ENCODE measurements around the gene TDP1. TPM values are rescaled to one million over a fixed set of nuclear protein-coding genes. Genes with fewer than 3 reads are reported as not detected.

Gene TDP1
- total and polyA plus RNA-seq, 7 donors = 6.0 to 11.7 (median 6.8) TPM

DNA sequence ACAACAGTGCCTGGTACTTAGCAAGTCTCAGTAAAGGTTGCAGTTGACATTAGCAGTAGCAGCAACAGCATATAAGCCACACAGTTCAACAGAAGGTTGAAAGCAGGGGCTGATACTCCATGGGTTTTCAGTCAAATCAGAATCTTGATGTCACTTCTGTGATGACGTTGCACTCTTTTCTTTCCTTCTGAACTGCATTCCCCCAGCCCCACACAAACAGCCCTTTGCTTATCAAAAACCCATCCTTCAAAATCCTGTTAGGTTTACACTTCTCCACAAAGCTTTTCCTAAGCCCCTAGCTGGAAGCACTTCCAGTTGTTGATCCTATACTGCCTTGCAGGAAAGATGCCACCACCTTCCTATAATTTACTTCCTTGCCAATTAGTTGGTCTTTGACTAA lies 72.1 kb downstream of the TDP1 start:
- DNase-seq = no peak
- H3K27ac ChIP-seq = no peak overlapping the region
- no peaks in the 10 kb centered on the region for H3K9me3 ChIP-seq
- TF ChIP-seq POLR2A (IDR thresholded peaks at IDR 0.05) = no peak
- TF ChIP-seq EP300 (IDR thresholded peaks at IDR 0.05) = no peak
- TF ChIP-seq, protein P1, sequence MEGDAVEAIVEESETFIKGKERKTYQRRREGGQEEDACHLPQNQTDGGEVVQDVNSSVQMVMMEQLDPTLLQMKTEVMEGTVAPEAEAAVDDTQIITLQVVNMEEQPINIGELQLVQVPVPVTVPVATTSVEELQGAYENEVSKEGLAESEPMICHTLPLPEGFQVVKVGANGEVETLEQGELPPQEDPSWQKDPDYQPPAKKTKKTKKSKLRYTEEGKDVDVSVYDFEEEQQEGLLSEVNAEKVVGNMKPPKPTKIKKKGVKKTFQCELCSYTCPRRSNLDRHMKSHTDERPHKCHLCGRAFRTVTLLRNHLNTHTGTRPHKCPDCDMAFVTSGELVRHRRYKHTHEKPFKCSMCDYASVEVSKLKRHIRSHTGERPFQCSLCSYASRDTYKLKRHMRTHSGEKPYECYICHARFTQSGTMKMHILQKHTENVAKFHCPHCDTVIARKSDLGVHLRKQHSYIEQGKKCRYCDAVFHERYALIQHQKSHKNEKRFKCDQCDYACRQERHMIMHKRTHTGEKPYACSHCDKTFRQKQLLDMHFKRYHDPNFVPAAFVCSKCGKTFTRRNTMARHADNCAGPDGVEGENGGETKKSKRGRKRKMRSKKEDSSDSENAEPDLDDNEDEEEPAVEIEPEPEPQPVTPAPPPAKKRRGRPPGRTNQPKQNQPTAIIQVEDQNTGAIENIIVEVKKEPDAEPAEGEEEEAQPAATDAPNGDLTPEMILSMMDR (IDR thresholded peaks at IDR 0.05) = no peak
- TF ChIP-seq POLR2AphosphoS5 (IDR thresholded peaks at IDR 0.05) = no peak
- H3K4me3 ChIP-seq = no peak overlapping the region
- intact Hi-C loops (cut with DNase I) = no loop called here
- no peaks in the 10 kb centered on the region for H3K4me1 ChIP-seq
- H3K27me3 ChIP-seq = no peaks in the 10 kb centered on the region
- 77 to 91% methylated on average over 1 of the region's 1 CpG for WGBS, 2 donors
- peaks cover 0 to 21% (median 5%) of the 10 kb centered on the region in 4 donors for H3K36me3 ChIP-seq

GRCh38 chr14:90034156-90034555 lies 78.4 kb downstream of the TDP1 start:
- 97 to 98% methylated on average over 2 of the region's 2 CpGs for WGBS, 2 donors
- Histone ChIP-seq H3K27me3 (no peaks in the 10 kb centered on the region), H3K36me3 (peaks cover 0 to 19% (median 4%) of the 10 kb centered on the region in 4 donors), H3K4me1 (no peaks in the 10 kb centered on the region), H3K27ac (no peak overlapping the region), H3K9me3 (no peaks in the 10 kb centered on the region), H3K4me3 (no peak overlapping the region)
- TF ChIP-seq, protein P1 (IDR thresholded peaks at IDR 0.05) = no peak
- no peak for TF ChIP-seq POLR2A (IDR thresholded peaks at IDR 0.05)
- no peak for TF ChIP-seq POLR2AphosphoS5 (IDR thresholded peaks at IDR 0.05)
- no peak for TF ChIP-seq EP300 (IDR thresholded peaks at IDR 0.05)
- intact Hi-C loops (cut with DNase I) = no loop called here
- DNase-seq = no peak

DNA sequence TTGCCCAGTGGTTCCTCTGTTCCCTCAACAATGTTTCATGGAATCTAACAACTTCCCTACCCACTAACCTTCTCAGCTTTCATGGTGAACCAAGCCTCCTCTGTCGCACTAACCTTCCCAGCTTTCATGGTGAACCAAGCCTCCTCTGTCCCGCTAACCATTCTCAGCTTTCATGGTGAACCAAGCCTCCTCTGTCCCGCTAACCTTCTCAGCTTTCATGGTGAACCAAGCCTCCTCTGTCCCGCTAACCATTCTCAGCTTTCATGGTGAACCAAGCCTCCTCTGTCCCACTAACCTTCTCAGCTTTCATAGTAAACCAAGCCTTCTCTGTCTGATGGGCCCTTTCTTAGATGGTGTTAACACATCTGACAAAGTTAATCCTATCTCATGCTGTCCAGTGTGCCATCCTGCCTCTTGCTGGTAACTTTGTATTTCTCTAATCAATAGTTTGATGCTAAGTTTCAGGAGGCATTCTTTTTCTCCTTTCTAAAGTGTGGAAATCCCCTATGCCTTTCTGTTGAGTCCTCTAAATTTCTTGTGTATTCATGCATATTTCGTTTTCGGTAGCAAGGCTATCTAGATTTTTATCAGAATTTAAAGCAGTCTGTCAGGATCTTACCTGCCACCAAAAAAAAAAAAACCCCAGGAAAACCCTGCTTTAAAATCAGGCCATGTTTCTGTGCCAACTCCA lies 79.3 kb downstream of the TDP1 start:
- H3K27me3 ChIP-seq = no peaks in the 10 kb centered on the region
- H3K27ac ChIP-seq = no peak overlapping the region
- H3K36me3 ChIP-seq = peaks cover 0 to 19% (median 4%) of the 10 kb centered on the region in 4 donors
- no peaks in the 10 kb centered on the region for H3K9me3 ChIP-seq
- intact Hi-C loops (cut with DNase I) = no loop called here
- TF ChIP-seq, protein P1 (IDR thresholded peaks at IDR 0.05) = no peak
- TF ChIP-seq POLR2A (IDR thresholded peaks at IDR 0.05) (no peak), POLR2AphosphoS5 (IDR thresholded peaks at IDR 0.05) (no peak), EP300 (IDR thresholded peaks at IDR 0.05) (no peak)
- 95% methylated on average over 6 of the region's 6 CpGs for WGBS, 2 donors
- no peaks in the 10 kb centered on the region for H3K4me1 ChIP-seq
- no peak for DNase-seq
- H3K4me3 ChIP-seq = no peak overlapping the region

GRCh38 chr14:90039253-90040010 lies 83.7 kb downstream of the TDP1 start:
- Histone ChIP-seq H3K27me3 (no peaks in the 10 kb centered on the region), H3K4me1 (no peaks in the 10 kb centered on the region), H3K9me3 (no peaks in the 10 kb centered on the region), H3K4me3 (no peak overlapping the region), H3K27ac (no peak overlapping the region), H3K36me3 (peaks cover 0 to 10% (median 3%) of the 10 kb centered on the region in 4 donors)
- TF ChIP-seq POLR2AphosphoS5 (IDR thresholded peaks at IDR 0.05) = no peak
- no peak for TF ChIP-seq EP300 (IDR thresholded peaks at IDR 0.05)
- TF ChIP-seq POLR2A (IDR thresholded peaks at IDR 0.05) = no peak
- intact Hi-C loops (cut with DNase I) = no loop called here
- DNase-seq = no peak
- WGBS, 2 donors = 96 to 97% methylated on average over 11 of the region's 11 CpGs

DNA sequence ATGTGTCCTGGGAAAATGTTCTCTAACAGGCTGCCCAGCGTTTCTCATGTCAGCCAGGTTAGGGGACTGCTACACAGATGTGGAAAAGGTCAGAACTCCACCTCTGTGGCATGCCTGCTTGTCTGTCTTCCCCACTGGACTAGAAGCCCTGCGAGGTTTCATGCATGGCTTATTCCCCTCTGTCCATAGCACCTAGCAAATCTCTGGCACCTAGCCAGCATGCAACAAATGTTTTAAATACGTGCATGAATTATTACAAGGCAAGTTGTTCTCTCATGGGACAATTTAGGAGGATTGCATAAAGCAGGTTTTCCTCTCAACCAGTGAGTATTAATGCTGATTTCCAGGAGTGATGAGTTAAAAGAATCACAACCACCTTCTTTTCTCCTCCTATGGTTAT lies 84.7 kb downstream of the TDP1 start:
- no peak overlapping the region for H3K27ac ChIP-seq
- TF ChIP-seq EP300 (IDR thresholded peaks at IDR 0.05) (no peak), POLR2AphosphoS5 (IDR thresholded peaks at IDR 0.05) (no peak), POLR2A (IDR thresholded peaks at IDR 0.05) (no peak)
- TF ChIP-seq, protein P1 (IDR thresholded peaks at IDR 0.05) = no peak
- H3K9me3 ChIP-seq = no peaks in the 10 kb centered on the region
- H3K27me3 ChIP-seq = no peaks in the 10 kb centered on the region
- no peak overlapping the region for H3K4me3 ChIP-seq
- DNase-seq = no peak
- H3K36me3 ChIP-seq = peaks cover 0 to 10% (median 3%) of the 10 kb centered on the region in 4 donors
- intact Hi-C loops (cut with DNase I) = no loop called here
- WGBS, 2 donors = 88 to 90% methylated on average over 3 of the region's 3 CpGs
- no peaks in the 10 kb centered on the region for H3K4me1 ChIP-seq
